HG03520 (cell line): ENCODE results near the gene CD1D.

ENCODE experiments used
- ATAC-seq: cut with Tn5 transposase; IDR thresholded peaks from one replicate; pipeline ENCODE4 v1.9.1; 2021; ENCODE audit warnings: mild to moderate bottlenecking, moderate library complexity; ENCODE audit not compliant: unreplicated experiment

The CD1D gene

DNA sequence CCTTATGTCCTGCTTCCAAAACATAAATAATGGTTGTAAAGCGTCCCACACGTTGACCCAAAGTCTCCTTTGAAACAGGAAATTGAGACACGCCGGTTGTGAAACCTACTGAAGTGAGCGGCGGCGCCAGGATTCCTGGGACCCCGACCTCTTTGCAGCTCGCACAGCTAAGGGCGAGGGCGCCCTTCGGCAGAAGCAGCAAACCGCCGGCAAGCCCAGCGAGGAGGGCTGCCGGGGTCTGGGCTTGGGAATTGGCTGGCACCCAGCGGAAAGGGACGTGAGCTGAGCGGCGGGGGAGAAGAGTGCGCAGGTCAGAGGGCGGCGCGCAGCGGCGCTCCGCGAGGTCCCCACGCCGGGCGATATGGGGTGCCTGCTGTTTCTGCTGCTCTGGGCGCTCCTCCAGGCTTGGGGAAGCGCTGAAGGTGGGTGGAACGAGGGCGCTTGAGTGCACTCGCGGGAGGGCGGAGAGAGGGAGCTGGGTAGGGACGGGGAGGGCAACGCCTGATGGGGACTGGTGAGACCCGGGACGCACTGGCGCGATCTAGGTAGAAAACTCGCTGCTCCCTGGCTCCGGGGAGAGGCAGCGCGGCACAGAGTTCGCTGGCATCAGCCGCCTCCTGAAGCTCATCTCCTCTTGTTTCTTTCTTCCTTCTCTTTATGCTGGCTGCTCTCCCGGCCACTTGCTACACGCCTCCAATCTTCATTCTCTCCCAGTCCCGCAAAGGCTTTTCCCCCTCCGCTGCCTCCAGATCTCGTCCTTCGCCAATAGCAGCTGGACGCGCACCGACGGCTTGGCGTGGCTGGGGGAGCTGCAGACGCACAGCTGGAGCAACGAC is at the start of gene CD1D:
TSS of gene CD1D (plus strand) at position 155 of the 836 bp plus-strand sequence. CDS start at position 362, 207 bp downstream.
- no peak for ATAC-seq

- no peak for ATAC-seq
Measured at GRCh38 chr1:158131217-158131616, 49.5 kb upstream of the CD1D start.

GRCh38 chr1:158140764-158141192 is 39.9 kb upstream of the CD1D start:
- no peak for ATAC-seq

GRCh38 chr1:158145173-158145719 is 35.4 kb upstream of the CD1D start:
- ATAC-seq, result no peak

- no peak for ATAC-seq
Measured at GRCh38 chr1:158146165-158146564, 34.5 kb upstream of the CD1D start.

GRCh38 chr1:158146739-158147138 is 34.0 kb upstream of the CD1D start:
- no peak for ATAC-seq

DNA sequence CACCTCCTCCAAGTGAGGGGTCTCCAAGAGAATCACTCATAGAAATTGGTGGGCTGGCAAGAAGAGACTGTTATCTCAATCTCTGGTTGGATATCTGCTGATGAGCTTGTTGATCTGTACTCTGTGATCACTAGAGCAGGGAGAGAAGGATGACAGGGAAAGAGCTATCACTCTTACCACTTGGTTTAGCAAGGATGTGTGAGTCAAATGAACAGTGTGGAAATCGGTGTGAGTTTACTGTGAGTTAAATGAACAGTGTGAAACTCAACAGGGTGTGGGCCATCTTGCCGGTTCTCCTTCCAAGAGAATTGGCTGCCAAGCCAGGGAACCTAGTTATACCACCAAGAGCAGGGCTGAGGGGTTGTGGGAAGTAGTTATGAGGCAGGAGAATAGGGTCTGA is 33.3 kb upstream of the CD1D start:
- no peak for ATAC-seq

GRCh38 chr1:158147869-158148268 is 32.8 kb upstream of the CD1D start:
- ATAC-seq, result no peak

DNA sequence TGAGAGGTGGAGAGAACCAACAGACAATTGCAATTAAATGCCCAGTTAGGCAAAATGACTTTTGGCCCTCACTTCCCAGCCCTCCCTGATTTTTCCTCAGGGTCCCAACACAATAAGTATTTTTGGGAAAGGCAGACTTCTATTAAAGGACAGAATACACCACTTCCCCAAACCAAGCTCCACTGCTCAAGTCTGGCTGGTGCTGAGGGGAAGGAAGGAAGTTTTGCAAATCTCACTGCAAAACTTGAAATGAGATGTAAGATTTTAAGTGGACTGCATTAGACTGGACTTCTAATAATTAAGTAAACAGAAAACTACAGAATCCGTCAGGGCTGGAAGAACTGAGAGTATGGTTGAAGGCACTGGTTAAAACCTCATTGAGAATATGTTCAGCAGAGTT is 32.2 kb upstream of the CD1D start:
- ATAC-seq, result no peak

- ATAC-seq, result no peak
Measured at GRCh38 chr1:158149175-158149574, 31.5 kb upstream of the CD1D start.

- peak; percentile 51 for ATAC-seq
Measured at GRCh38 chr1:158149577-158150269, 31.0 kb upstream of the CD1D start.

GRCh38 chr1:158150523-158150922 is 30.2 kb upstream of the CD1D start:
- no peak for ATAC-seq

- ATAC-seq, result no peak
Measured at GRCh38 chr1:158153179-158153578, 27.5 kb upstream of the CD1D start.

GRCh38 chr1:158153746-158154444 is 26.8 kb upstream of the CD1D start:
- no peak for ATAC-seq

- no peak for ATAC-seq
Measured at GRCh38 chr1:158154501-158154900, 26.2 kb upstream of the CD1D start.

- ATAC-seq, result no peak
Measured at GRCh38 chr1:158155673-158156072, 25.0 kb upstream of the CD1D start.

GRCh38 chr1:158159597-158159996 is 21.1 kb upstream of the CD1D start:
- ATAC-seq, result no peak

DNA sequence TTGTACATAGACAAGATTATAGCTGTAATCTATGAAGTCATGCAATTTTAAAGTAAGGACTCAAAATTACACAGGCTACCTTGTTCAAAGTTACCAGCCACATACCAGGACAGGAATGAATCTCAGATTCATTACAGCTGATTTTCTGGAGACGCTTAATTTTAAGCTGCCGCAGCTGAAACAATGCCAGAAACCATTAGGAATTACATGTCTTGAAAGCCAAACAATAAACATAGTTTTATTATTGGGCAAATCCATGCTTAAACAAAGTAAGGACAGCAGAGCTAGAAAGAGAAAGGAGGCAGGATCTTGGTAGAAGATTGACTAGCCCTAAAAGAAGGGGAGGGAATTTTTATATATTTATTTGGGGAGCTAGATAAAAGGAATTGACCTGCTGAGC is 19.2 kb upstream of the CD1D start:
- ATAC-seq, result no peak

GRCh38 chr1:158163000-158163947 is 17.4 kb upstream of the CD1D start:
- peak; percentile 97 for ATAC-seq

GRCh38 chr1:158169105-158169504 is 11.6 kb upstream of the CD1D start:
- ATAC-seq, result no peak
